ENCODE results near the gene SDC1.

SDC1 gene

GRCh38 chr2:20213651-20214565, 11.0 kb downstream of the SDC1 start:
- DNase-seq (ENCODE audit: low spot score), result no peak

DNA sequence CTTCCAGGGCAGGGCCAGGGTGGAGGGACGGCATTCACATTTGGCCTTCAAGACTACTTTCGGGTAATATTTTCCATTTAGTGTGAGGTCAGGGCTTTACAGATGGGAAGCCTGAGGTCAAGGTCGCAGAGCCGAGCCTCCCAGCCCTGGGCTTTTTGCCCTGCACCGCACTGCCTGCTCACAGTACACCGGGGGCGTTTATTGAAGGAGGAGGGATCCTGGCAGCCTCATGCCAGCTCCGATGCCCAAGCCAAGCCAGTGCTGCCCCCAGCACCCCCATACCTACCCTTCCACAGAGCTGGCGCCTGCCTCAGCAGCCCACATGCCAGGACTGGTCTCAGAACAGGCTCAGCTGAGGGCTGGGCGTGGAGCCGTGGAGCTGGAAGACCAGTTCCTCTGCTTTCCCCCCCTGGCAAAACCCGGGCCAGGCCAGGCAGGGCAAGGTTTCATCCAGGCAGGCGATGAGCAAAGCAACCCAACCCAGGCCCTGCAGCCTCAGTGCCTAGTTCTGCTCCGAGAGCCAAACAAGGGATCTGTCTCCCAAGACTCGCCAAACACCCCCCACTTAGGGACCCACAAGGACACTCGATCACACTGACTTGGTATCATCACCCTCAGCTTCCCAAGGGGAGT, 11.9 kb downstream of the SDC1 start:
- no peak for DNase-seq (ENCODE audit: low spot score)

- no peak for DNase-seq (ENCODE audit: low spot score)
Measured at GRCh38 chr2:20212459-20212870, 12.5 kb downstream of the SDC1 start.

DNA sequence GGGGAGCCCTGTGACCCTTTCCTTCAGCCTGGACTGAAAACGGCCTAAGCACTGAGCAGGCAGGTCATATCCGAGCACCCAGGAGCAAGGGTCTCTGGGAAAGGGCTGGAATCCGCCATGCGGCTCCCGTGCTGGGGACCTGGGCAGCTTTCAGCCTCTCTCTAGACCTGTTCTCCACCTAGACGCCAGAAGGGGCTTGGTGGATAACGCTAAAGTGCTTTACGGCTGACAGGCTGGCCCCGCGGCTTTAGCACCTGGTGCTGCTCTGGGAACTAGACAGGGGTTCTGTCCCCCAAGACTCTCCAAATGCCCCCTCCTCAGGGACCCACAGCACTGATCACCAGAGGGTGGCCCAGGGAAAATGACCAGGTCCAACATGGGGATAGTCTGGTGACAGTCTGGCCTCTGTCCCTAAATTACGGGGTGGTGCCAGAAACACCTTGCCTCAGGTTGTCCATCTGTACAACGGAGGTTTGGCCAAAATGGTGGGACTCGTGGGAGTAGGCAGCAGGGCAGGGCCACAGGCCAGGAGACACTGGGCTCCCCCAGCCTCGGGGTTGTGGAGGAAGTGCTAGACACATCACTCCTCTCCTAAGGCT, 13.0 kb downstream of the SDC1 start:
- DNase-seq (ENCODE audit: low spot score), result no peak

- DNase-seq (ENCODE audit: low spot score), result no peak
Measured at GRCh38 chr2:20211420-20211819, 13.5 kb downstream of the SDC1 start.

- DNase-seq (ENCODE audit: low spot score), result no peak
Measured at GRCh38 chr2:20210462-20210861, 14.5 kb downstream of the SDC1 start.

DNA sequence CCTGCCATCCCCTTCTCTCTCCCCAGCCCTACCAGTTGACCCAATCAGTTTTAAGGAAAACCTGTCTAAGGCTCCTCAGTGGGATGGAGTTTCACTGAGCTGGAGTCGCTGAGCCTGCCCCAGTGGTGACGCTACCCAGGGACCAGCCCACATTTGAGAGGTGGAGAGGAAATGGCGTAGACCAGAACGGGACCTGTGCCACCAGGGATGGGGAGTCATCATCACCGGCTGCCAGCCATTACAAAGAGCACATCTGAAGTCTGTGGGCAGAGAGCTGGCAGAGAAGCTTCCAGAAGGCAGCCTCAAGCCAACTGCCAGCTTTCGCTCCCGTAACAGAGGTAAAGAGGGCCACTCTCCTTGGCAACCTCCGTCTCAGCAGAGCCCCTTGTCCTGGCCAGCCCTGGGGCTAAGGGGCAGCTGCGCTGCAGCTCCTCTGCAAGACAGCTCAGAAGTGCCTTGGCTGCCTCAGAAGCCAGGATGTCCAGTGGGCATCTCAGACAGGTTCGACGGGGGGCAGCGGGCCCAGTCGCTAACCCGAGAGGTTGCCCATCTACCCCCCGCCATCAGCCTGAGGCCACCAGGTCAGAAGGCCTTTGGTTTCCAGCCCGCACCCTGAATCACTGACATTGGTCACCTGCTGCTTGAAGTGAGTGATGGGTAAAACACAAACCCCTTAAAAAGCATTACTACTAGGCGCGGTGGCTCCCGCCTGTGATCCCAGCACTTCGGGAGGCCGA, 15.4 kb downstream of the SDC1 start:
- no peak for DNase-seq (ENCODE audit: low spot score)

GRCh38 chr2:20208476-20208859, 16.5 kb downstream of the SDC1 start:
- DNase-seq (ENCODE audit: low spot score), result no peak

- no peak for DNase-seq (ENCODE audit: low spot score)
Measured at GRCh38 chr2:20207051-20207450, 17.9 kb downstream of the SDC1 start.

GRCh38 chr2:20205915-20206524, 18.9 kb downstream of the SDC1 start:
- DNase-seq (ENCODE audit: low spot score), result no peak

GRCh38 chr2:20205069-20205468, 19.9 kb downstream of the SDC1 start:
- DNase-seq (ENCODE audit: low spot score), result no peak

- DNase-seq (ENCODE audit: low spot score), result no peak
Measured at GRCh38 chr2:20203521-20204225, 21.3 kb downstream of the SDC1 start.

DNA sequence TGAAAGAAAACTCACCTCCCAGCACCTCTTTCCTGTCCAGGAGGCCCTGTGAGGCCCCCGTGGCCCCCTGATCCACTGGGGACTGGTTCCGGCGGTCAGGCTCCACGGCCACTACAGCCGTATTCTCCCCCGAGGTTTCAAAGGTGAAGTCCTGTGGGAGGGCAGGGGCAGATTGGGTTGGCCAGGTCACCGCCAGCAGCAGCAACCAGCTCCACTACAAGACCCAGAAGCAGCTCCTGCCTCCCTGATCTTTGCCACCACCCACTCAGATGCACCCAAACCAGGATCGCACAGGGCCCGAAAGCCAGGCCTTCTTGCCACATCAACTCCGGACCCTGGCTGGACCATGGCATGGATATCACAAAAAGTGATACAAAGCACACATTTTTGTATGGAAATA, 21.9 kb downstream of the SDC1 start:
- no peak for DNase-seq (ENCODE audit: low spot score)

- no peak for DNase-seq (ENCODE audit: low spot score)
Measured at GRCh38 chr2:20201671-20202070, 23.3 kb downstream of the SDC1 start.

- DNase-seq (ENCODE audit: low spot score), result no peak
Measured at GRCh38 chr2:20200697-20201555, 24.0 kb downstream of the SDC1 start.

- DNase-seq (ENCODE audit: low spot score), result no peak
Measured at GRCh38 chr2:20199633-20200270, 25.2 kb downstream of the SDC1 start.

DNA sequence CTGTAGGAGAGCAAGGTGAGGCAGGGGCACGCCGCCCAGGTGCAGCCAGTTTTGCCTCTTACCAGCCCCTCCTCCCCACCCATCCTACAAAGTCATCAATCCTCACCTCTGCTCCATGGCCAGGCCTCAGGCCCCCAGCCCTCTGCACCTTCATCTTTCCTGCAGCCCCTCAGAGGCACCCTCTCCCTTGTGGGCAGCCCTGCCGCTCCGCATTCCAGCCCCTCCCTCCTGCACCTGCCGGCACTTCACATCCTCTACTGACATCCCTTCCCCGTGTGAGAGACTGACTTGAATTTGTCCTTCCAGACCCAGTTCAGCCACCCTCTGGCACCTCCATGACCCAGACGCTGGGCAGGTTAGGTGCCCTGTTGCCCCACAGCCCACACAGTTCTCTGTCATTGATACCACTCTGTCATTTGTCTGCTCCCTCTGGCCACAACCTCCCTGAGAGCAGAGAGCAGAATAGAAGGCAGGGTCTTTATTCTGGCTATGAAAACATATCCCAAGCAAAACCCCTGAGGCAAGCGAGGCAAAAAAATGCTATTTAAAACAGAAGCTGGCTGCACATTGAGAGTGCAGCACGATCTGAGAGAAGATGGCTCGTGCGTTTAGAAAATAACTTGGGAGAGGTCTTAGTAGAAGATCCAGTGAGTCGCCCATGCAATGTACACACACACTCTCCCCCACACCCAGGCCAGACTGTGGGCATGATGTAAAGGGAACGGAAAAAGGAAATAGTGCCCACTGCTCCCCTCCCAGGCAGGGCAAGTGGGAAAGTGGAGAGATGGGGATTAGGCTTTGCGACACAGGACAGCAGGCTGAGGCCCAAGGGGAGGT, 25.9 kb downstream of the SDC1 start:
- DNase-seq (ENCODE audit: low spot score), result no peak

DNA sequence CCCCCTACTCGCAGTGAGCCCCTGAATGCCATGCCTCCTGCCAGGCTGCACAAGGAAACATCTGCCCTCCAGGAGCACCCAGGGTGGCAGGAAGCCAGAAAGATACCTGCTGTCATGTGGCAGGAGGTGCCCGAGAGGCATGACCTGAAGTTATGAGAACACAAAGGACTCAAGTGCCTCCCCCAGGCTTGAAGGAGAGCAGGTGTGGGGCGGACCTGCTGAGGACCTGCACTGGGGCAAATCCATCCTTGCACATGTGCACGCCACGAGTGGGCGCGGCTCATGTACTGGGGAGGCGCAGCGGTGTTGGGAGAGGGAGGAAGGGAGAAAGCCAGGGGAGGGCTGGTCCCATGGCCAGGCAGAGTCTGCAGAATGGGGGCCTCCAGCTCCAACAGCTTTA, 26.9 kb downstream of the SDC1 start:
- DNase-seq (ENCODE audit: low spot score), result no peak

- no peak for DNase-seq (ENCODE audit: low spot score)
Measured at GRCh38 chr2:20197192-20197591, 27.7 kb downstream of the SDC1 start.
